ENCODE data around the gene NBPF11.
"Not testable (repeated sequence)": the region's sequence is repeated elsewhere in the genome, so short reads cannot be mapped to it uniquely, and the experiment has no call there.

The NBPF11 gene

GRCh38 chr1:148060294-148060701 lies 91.8 kb downstream of the NBPF11 start:
- DNase-seq = not testable (repeated sequence)

GRCh38 chr1:148057384-148057783 lies 94.7 kb downstream of the NBPF11 start:
- not testable (repeated sequence) for DNase-seq

All from nucleus accumbens (tissue), 56 donors.